GM12865 (cell line): ENCODE measurements around the gene EDN3.

Experiments used
- DNase-seq: peaks from one replicate; pipeline ENCODE4 v3.0.0; 2010; ENCODE audit warnings: low read depth
- H3K4me3 ChIP-seq: 2 replicates; pipeline ENCODE4 v1.5.1; 2011; ENCODE audit warnings: mild to moderate bottlenecking, low read depth, low read length, control low read depth
- CTCF ChIP-seq: IDR thresholded peaks from 2 replicates; pipeline ENCODE4 v1.5.1; 2011; ENCODE audit warnings: low read length, control low read depth, low read depth, inconsistent platforms; ENCODE audit not compliant: insufficient read depth; ENCODE audit errors: missing control alignments

EDN3 gene

GRCh38 chr20:59361411-59361810, 61.0 kb downstream of the EDN3 start:
- no peak overlapping the region for H3K4me3 ChIP-seq
- DNase-seq = no peak
- TF ChIP-seq CTCF = no peak

GRCh38 chr20:59363101-59363500, 62.7 kb downstream of the EDN3 start:
- no peak for TF ChIP-seq CTCF

GRCh38 chr20:59364611-59365010, 64.2 kb downstream of the EDN3 start:
- no peak for TF ChIP-seq CTCF
- H3K4me3 ChIP-seq = no peak overlapping the region
- no peak for DNase-seq

More at GRCh38 chr20:59363101-59363500, 62.7 kb downstream of the EDN3 start:
- no peak overlapping the region for H3K4me3 ChIP-seq
- DNase-seq = no peak

GRCh38 chr20:59365611-59366285, 65.3 kb downstream of the EDN3 start:
- H3K4me3 ChIP-seq = no peak overlapping the region
- DNase-seq = no peak
- no peak for TF ChIP-seq CTCF

- no peak overlapping the region for H3K4me3 ChIP-seq
- TF ChIP-seq CTCF = no peak
- no peak for DNase-seq
These were observed 71.0 kb downstream of the EDN3 start for GRCh38 chr20:59371431-59371830.

- TF ChIP-seq CTCF = no peak
- H3K4me3 ChIP-seq = no peak overlapping the region
- DNase-seq = no peak
These were observed 73.8 kb downstream of the EDN3 start for GRCh38 chr20:59374261-59374660.

GRCh38 chr20:59375541-59375940, 75.1 kb downstream of the EDN3 start:
- DNase-seq = no peak
- no peak overlapping the region for H3K4me3 ChIP-seq
- TF ChIP-seq CTCF = no peak
